Esophagus (tissue), 2 donors: ENCODE measurements around the gene NOTCH1. TPM values are rescaled to one million over a fixed set of nuclear protein-coding genes. Genes with fewer than 3 reads are reported as not detected.

Experiments used
- H3K27ac ChIP-seq, 2 donors: one replicate each; pipeline ENCODE4 v1.5.1; 2013; ENCODE audit warnings: low read depth in 2 of 2, mild to moderate bottlenecking in 2 of 2, inconsistent platforms in 1 of 2, low read length in 1 of 2, moderate library complexity in 1 of 2
- H3K27me3 ChIP-seq, 2 donors: one replicate each; pipeline ENCODE4 v1.6.1; 2013; ENCODE audit warnings: low read length in 2 of 2, control low read depth in 1 of 2, mild to moderate bottlenecking in 1 of 2; ENCODE audit not compliant: insufficient read depth in 2 of 2, control insufficient read depth in 1 of 2
- H3K36me3 ChIP-seq, 2 donors: one replicate each; pipeline ENCODE4 v1.6.1; 2013; ENCODE audit warnings: low read length in 1 of 2; ENCODE audit not compliant: control insufficient read depth in 2 of 2, insufficient read depth in 2 of 2
- H3K4me1 ChIP-seq, 2 donors: one replicate each; pipeline ENCODE4 v1.6.1; 2013; ENCODE audit warnings: low read length in 1 of 2; ENCODE audit not compliant: control insufficient read depth in 2 of 2, insufficient read depth in 2 of 2
- H3K4me3 ChIP-seq, 2 donors: one replicate each; pipeline ENCODE4 v1.5.1; 2013; ENCODE audit warnings: low read length in 2 of 2, mild to moderate bottlenecking in 2 of 2, low read depth in 1 of 2, moderate library complexity in 1 of 2
- H3K9me3 ChIP-seq, 2 donors: one replicate each; pipeline ENCODE4 v1.6.1; 2013; ENCODE audit warnings: mild to moderate bottlenecking in 2 of 2, low read depth in 1 of 2, low read length in 1 of 2, moderate library complexity in 1 of 2; ENCODE audit not compliant: control insufficient read depth in 2 of 2, insufficient read depth in 1 of 2
- WGBS, 2 donors: extraction: QIAGEN DNeasy Blood & Tissue Kit; methylation state at CpG; one replicate each; pipeline ENCODE4 v1.1.7; 2013; 5-methylcytosine and 5-hydroxymethylcytosine counted together
- polyA plus RNA-seq, 2 donors: library from polyadenylated mRNA; stranded (reverse); fragments of 200-250 nt; gene quantifications; one replicate each; pipeline ENCODE4 v1.2.3, GENCODE V29; 2013
- donor health status: healthy with polysubstance abuse.
- donor health status: Bipolar disorder and iron deficiency.

NOTCH1 gene
- polyA plus RNA-seq, 2 donors: 9.6 to 19.8 TPM

GRCh38 chr9:136535070-136535469, 10.8 kb downstream of the NOTCH1 start:
- peaks cover 14 to 45% of the 10 kb centered on the region in 2 donors for H3K4me1 ChIP-seq
- H3K27ac ChIP-seq: no peak overlapping the region
- H3K9me3 ChIP-seq: no peaks in the 10 kb centered on the region
- peaks cover under 1 to 21% of the 10 kb centered on the region in 2 donors for H3K36me3 ChIP-seq
- H3K27me3 ChIP-seq: no peaks in the 10 kb centered on the region
- 79 to 80% methylated on average over 14 of the region's 14 CpGs for WGBS, 2 donors
- H3K4me3 ChIP-seq: no peak overlapping the region

- Histone ChIP-seq H3K4me3 (no peak overlapping the region), H3K36me3 (peaks cover 0 to 18% of the 10 kb centered on the region in 2 donors), H3K27me3 (no peaks in the 10 kb centered on the region), H3K9me3 (no peaks in the 10 kb centered on the region), H3K27ac (peak overlapping the region; percentile 46 to 83), H3K4me1 (peaks cover 12 to 43% of the 10 kb centered on the region in 2 donors)
- WGBS, 2 donors: 74 to 77% methylated on average over 18 of the region's 18 CpGs
Measured at GRCh38 chr9:136534366-136534765, 11.5 kb downstream of the NOTCH1 start.

- 25 to 53% methylated on average over 15 to 22 of the region's 22 CpGs for WGBS, 2 donors
- peak overlapping the region; percentile 63 to 83 for H3K27ac ChIP-seq
- H3K4me1 ChIP-seq: peaks cover 16 to 44% of the 10 kb centered on the region in 2 donors
- H3K9me3 ChIP-seq: no peaks in the 10 kb centered on the region
- no peaks in the 10 kb centered on the region for H3K27me3 ChIP-seq
- peaks cover 0 to 18% of the 10 kb centered on the region in 2 donors for H3K36me3 ChIP-seq
- H3K4me3 ChIP-seq: no peak overlapping the region
Measured at GRCh38 chr9:136533775-136534157, 12.1 kb downstream of the NOTCH1 start.

GRCh38 chr9:136532799-136533774, 12.8 kb downstream of the NOTCH1 start:
- H3K27me3 ChIP-seq: no peaks in the 10 kb centered on the region
- 57 to 58% methylated on average over 31 to 35 of the region's 35 CpGs for WGBS, 2 donors
- H3K36me3 ChIP-seq: peaks cover 0 to 13% of the 10 kb centered on the region in 2 donors
- peaks cover 16 to 42% of the 10 kb centered on the region in 2 donors for H3K4me1 ChIP-seq
- peak overlapping the region; percentile 63 to 83 for H3K27ac ChIP-seq
- no peak overlapping the region for H3K4me3 ChIP-seq
- no peaks in the 10 kb centered on the region for H3K9me3 ChIP-seq

GRCh38 chr9:136531904-136532798, 13.7 kb downstream of the NOTCH1 start:
- 64 to 67% methylated on average over 37 to 39 of the region's 39 CpGs for WGBS, 2 donors
- H3K9me3 ChIP-seq: no peaks in the 10 kb centered on the region
- H3K4me3 ChIP-seq: no peak overlapping the region
- H3K36me3 ChIP-seq: peaks cover 0 to 10% of the 10 kb centered on the region in 2 donors
- peaks cover 16 to 41% of the 10 kb centered on the region in 2 donors for H3K4me1 ChIP-seq
- H3K27me3 ChIP-seq: no peaks in the 10 kb centered on the region
- peak overlapping the region; percentile 41 to 42 for H3K27ac ChIP-seq

- peak overlapping the region in 1 of 2 donors; percentile 10 for H3K27ac ChIP-seq
- H3K4me1 ChIP-seq: peaks cover 16 to 44% of the 10 kb centered on the region in 2 donors
- H3K9me3 ChIP-seq: no peaks in the 10 kb centered on the region
- no peaks in the 10 kb centered on the region for H3K27me3 ChIP-seq
- WGBS, 2 donors: 74 to 83% methylated on average over 37 of the region's 37 CpGs
- H3K36me3 ChIP-seq: peaks cover 0 to 6% of the 10 kb centered on the region in 2 donors
- H3K4me3 ChIP-seq: no peak overlapping the region
Measured at GRCh38 chr9:136531186-136531903, 14.5 kb downstream of the NOTCH1 start.

GRCh38 chr9:136530461-136531089, 15.3 kb downstream of the NOTCH1 start:
- H3K4me1 ChIP-seq: peaks cover 16 to 49% of the 10 kb centered on the region in 2 donors
- H3K36me3 ChIP-seq: peaks cover 0 to 12% of the 10 kb centered on the region in 2 donors
- H3K27me3 ChIP-seq: no peaks in the 10 kb centered on the region
- H3K27ac ChIP-seq: peak overlapping the region in 1 of 2 donors; percentile 23
- no peak overlapping the region for H3K4me3 ChIP-seq
- whole genome bisulfite sequencing, 2 donors: 61 to 62% methylated on average over 20 of the region's 20 CpGs
- no peaks in the 10 kb centered on the region for H3K9me3 ChIP-seq

GRCh38 chr9:136529516-136530460, 16.1 kb downstream of the NOTCH1 start:
- Histone ChIP-seq H3K4me3 (no peak overlapping the region), H3K9me3 (no peaks in the 10 kb centered on the region), H3K4me1 (peaks cover 16 to 49% of the 10 kb centered on the region in 2 donors), H3K27me3 (no peaks in the 10 kb centered on the region), H3K27ac (peak overlapping the region in 1 of 2 donors; percentile 23), H3K36me3 (peaks cover 0 to 12% of the 10 kb centered on the region in 2 donors)
- WGBS, 2 donors: 52 to 59% methylated on average over 39 to 40 of the region's 40 CpGs
